Hepatocyte (in vitro differentiated cells): Measurements from ENCODE around the gene TOP3A. TPM values are rescaled to one million over a fixed set of nuclear protein-coding genes. Genes with fewer than 3 reads are reported as not detected.

ENCODE experiments used
- DNase-seq: peaks from one replicate; pipeline ENCODE4 v3.0.0-alpha.2; 2016; ENCODE audit warnings: low spot score
- H2AFZ ChIP-seq: fragments of 200-600 bp; sonication (generic); 2 replicates; pipeline ENCODE4 v1.6.0; 2016; ENCODE audit warnings: antibody characterized with exemption, mild to moderate bottlenecking
- H3K27ac ChIP-seq: fragments of 200-600 bp; sonication (generic); 2 replicates; pipeline ENCODE4 v1.5.1; 2016; ENCODE audit warnings: mild to moderate bottlenecking
- H3K27me3 ChIP-seq: fragments of 200-600 bp; sonication (generic); 2 replicates; pipeline ENCODE4 v1.6.1; 2016
- H3K36me3 ChIP-seq: fragments of 200-600 bp; sonication (generic); replicated peaks from 2 replicates; pipeline ENCODE4 v1.5.1; 2016; ENCODE audit warnings: low read depth; ENCODE audit not compliant: insufficient read depth
- H3K4me1 ChIP-seq: fragments of 200-600 bp; sonication (generic); 2 replicates; pipeline ENCODE4 v1.5.1; 2016; ENCODE audit warnings: mild to moderate bottlenecking, moderate library complexity; ENCODE audit not compliant: insufficient read depth
- H3K4me2 ChIP-seq: fragments of 200-600 bp; sonication (generic); 2 replicates; pipeline ENCODE4 v1.6.0; 2016
- H3K4me3 ChIP-seq: fragments of 200-600 bp; sonication (generic); 2 replicates; pipeline ENCODE4 v1.5.1; 2016; ENCODE audit warnings: mild to moderate bottlenecking
- H3K79me2 ChIP-seq: fragments of 200-600 bp; sonication (generic); 2 replicates; pipeline ENCODE4 v1.6.0; 2017; ENCODE audit warnings: mild to moderate bottlenecking
- H3K9me2 ChIP-seq: fragments of 200-600 bp; sonication (generic); replicated peaks from 2 replicates; pipeline ENCODE4 v1.6.0; 2017; ENCODE audit warnings: mild to moderate bottlenecking; ENCODE audit not compliant: insufficient read depth
- H3K9me3 ChIP-seq: fragments of 200-600 bp; sonication (generic); 2 replicates; pipeline ENCODE4 v1.5.1; 2016; ENCODE audit warnings: low read depth, mild to moderate bottlenecking
- H4K20me1 ChIP-seq: fragments of 200-600 bp; sonication (generic); 2 replicates; pipeline ENCODE4 v1.6.0; 2016; ENCODE audit warnings: mild to moderate bottlenecking; ENCODE audit not compliant: insufficient read depth, poor library complexity, severe bottlenecking
- CTCF ChIP-seq: fragments of 200-600 bp; sonication (generic); IDR thresholded peaks from 2 replicates; pipeline ENCODE4 v1.5.1; 2016; ENCODE audit warnings: antibody characterized with exemption, mild to moderate bottlenecking; ENCODE audit not compliant: poor library complexity
- EZH2 ChIP-seq: fragments of 200-600 bp; sonication (generic); IDR thresholded peaks from 2 replicates; pipeline ENCODE4 v1.6.1; 2016; ENCODE audit warnings: antibody characterized with exemption, mild to moderate bottlenecking, borderline replicate concordance
- EZH2phosphoT487 ChIP-seq: fragments of 200-600 bp; sonication (generic); IDR thresholded peaks from one replicate; pipeline ENCODE4 v1.6.1; 2018; ENCODE audit warnings: antibody characterized with exemption, mild to moderate bottlenecking, low read depth, moderate library complexity; ENCODE audit not compliant: unreplicated experiment, severe bottlenecking
- WGBS: methylation state at CpG from one replicate; pipeline ENCODE4 v1.1.6; 2016; ENCODE audit warnings: low lambda C conversion rate; ENCODE audit errors: missing lambda C conversion rate; 5-methylcytosine and 5-hydroxymethylcytosine counted together
- polyA plus RNA-seq: library from polyadenylated mRNA; unstranded; fragments of >200 nt; fragmentation: Nextera tagmentation; extraction: Ambion mirVana; gene quantifications from 2 replicates; pipeline ENCODE4 v1.2.1, GENCODE V29; 2016
- total RNA-seq: library from RNA; depleted of rRNA; stranded (reverse); fragments of >200 nt; gene quantifications from 2 replicates; pipeline ENCODE4 v1.2.3, GENCODE V29; 2014

Gene TOP3A
- total and polyA plus RNA-seq, 2 experiments from 2014 or later, result 15.5 to 24.3 TPM

GRCh38 chr17:18323007-18323406, 8.2 kb upstream of the TOP3A start:
- Histone ChIP-seq H3K4me2 (no peak overlapping the region), H2AFZ (no peak overlapping the region), H3K36me3 (no peaks in the 10 kb centered on the region), H3K4me1 (peaks cover 22% of the 10 kb centered on the region), H3K9me3 (no peaks in the 10 kb centered on the region), H3K4me3 (no peak overlapping the region), H3K27ac (no peak overlapping the region), H3K79me2 (peaks cover 32% of the 10 kb centered on the region), H4K20me1 (peaks cover 17% of the 10 kb centered on the region), H3K9me2 (no peaks in the 10 kb centered on the region), H3K27me3 (no peaks in the 10 kb centered on the region)
- TF ChIP-seq CTCF, result no peak
- TF ChIP-seq EZH2, result no peak
- TF ChIP-seq EZH2phosphoT487, result no peak
- WGBS, result 75% methylated on average over 3 of the region's 3 CpGs
- no peak for DNase-seq

DNA sequence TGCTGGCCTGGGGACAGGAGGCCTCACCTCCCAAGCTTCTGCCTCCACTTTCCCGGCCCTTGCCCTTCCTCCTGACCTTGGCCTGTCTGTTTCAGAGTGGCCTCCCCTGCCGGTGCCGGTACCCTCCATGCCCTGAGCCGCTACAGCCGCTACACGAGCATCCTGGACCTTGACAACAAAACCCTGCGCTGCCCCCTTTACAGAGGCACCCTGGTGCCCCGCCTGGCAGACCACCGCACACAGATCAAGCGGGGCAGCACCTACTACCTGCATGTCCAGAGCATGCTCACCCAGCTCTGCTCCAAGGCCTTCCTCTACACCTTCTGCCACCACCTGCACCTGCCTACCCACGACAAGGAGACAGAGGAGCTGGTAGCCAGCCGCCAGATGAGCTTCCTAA, 7.7 kb upstream of the TOP3A start:
- H3K27ac ChIP-seq, result no peak overlapping the region
- H3K27me3 ChIP-seq, result no peaks in the 10 kb centered on the region
- H3K4me1 ChIP-seq, result peaks cover 27% of the 10 kb centered on the region
- H3K79me2 ChIP-seq, result peaks cover 37% of the 10 kb centered on the region
- no peaks in the 10 kb centered on the region for H3K36me3 ChIP-seq
- H2AFZ ChIP-seq, result no peak overlapping the region
- DNase-seq, result no peak
- H4K20me1 ChIP-seq, result peaks cover 17% of the 10 kb centered on the region
- no peak overlapping the region for H3K4me2 ChIP-seq
- H3K9me3 ChIP-seq, result no peaks in the 10 kb centered on the region
- TF ChIP-seq CTCF, result no peak
- no peak for TF ChIP-seq EZH2phosphoT487
- TF ChIP-seq EZH2, result no peak
- WGBS, result 96% methylated on average over 12 of the region's 12 CpGs
- no peaks in the 10 kb centered on the region for H3K9me2 ChIP-seq
- H3K4me3 ChIP-seq, result no peak overlapping the region

- no peak overlapping the region for H2AFZ ChIP-seq
- H3K27me3 ChIP-seq, result no peaks in the 10 kb centered on the region
- H3K9me3 ChIP-seq, result no peaks in the 10 kb centered on the region
- DNase-seq, result no peak
- no peak overlapping the region for H3K4me2 ChIP-seq
- no peak for TF ChIP-seq EZH2
- TF ChIP-seq EZH2phosphoT487, result no peak
- TF ChIP-seq CTCF, result no peak
- peaks cover 37% of the 10 kb centered on the region for H3K4me1 ChIP-seq
- H4K20me1 ChIP-seq, result peaks cover 17% of the 10 kb centered on the region
- H3K79me2 ChIP-seq, result peaks cover 49% of the 10 kb centered on the region
- H3K36me3 ChIP-seq, result no peaks in the 10 kb centered on the region
- no peak overlapping the region for H3K4me3 ChIP-seq
- 91% methylated on average over 5 of the region's 5 CpGs for WGBS
- no peaks in the 10 kb centered on the region for H3K9me2 ChIP-seq
- H3K27ac ChIP-seq, result no peak overlapping the region
Observed at GRCh38 chr17:18321309-18321708, 6.5 kb upstream of the TOP3A start.

DNA sequence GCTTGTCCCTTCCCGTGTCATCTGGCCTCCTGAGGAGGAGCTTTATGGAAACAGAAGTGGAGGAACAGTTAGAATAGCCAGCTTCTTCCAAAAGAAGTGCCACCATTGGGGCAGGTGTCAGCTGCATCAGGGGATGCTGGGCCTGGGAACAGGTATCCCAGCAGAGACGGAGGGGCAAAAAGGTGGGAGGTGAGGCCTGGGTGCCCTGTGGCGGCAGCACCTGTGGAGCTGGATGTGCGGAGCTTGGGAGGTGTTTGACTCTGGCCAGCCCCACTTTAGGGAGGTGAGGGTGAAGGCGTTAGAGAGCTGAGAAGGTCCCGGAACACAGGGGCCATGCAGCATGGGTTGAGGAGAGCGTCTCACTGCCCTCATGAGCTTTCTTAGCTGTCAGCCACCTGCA, 5.5 kb upstream of the TOP3A start:
- Histone ChIP-seq H4K20me1 (peaks cover 17% of the 10 kb centered on the region), H3K36me3 (no peaks in the 10 kb centered on the region), H3K9me2 (no peaks in the 10 kb centered on the region), H3K4me2 (peak overlapping the region; percentile 67), H3K4me1 (peaks cover 44% of the 10 kb centered on the region), H2AFZ (no peak overlapping the region), H3K4me3 (no peak overlapping the region), H3K27me3 (no peaks in the 10 kb centered on the region), H3K27ac (no peak overlapping the region), H3K79me2 (peaks cover 58% of the 10 kb centered on the region), H3K9me3 (no peaks in the 10 kb centered on the region)
- 88% methylated on average over 7 of the region's 7 CpGs for WGBS
- DNase-seq, result no peak
- no peak for TF ChIP-seq EZH2phosphoT487
- TF ChIP-seq CTCF, result no peak
- TF ChIP-seq EZH2, result no peak
